ENCODE results near the gene NAIF1.
A peak's percentile ranks its signal among the peaks of the same experiment; 100 is the strongest.
"Not testable (repeated sequence)": the region's sequence is repeated elsewhere in the genome, so short reads cannot be mapped to it uniquely, and the experiment has no call there.

The NAIF1 gene, protein sequence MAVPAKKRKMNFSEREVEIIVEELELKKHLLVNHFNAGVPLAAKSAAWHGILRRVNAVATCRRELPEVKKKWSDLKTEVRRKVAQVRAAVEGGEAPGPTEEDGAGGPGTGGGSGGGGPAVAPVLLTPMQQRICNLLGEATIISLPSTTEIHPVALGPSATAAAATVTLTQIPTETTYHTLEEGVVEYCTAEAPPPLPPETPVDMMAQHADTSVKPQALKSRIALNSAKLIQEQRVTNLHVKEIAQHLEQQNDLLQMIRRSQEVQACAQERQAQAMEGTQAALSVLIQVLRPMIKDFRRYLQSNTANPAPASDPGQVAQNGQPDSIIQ

DNA sequence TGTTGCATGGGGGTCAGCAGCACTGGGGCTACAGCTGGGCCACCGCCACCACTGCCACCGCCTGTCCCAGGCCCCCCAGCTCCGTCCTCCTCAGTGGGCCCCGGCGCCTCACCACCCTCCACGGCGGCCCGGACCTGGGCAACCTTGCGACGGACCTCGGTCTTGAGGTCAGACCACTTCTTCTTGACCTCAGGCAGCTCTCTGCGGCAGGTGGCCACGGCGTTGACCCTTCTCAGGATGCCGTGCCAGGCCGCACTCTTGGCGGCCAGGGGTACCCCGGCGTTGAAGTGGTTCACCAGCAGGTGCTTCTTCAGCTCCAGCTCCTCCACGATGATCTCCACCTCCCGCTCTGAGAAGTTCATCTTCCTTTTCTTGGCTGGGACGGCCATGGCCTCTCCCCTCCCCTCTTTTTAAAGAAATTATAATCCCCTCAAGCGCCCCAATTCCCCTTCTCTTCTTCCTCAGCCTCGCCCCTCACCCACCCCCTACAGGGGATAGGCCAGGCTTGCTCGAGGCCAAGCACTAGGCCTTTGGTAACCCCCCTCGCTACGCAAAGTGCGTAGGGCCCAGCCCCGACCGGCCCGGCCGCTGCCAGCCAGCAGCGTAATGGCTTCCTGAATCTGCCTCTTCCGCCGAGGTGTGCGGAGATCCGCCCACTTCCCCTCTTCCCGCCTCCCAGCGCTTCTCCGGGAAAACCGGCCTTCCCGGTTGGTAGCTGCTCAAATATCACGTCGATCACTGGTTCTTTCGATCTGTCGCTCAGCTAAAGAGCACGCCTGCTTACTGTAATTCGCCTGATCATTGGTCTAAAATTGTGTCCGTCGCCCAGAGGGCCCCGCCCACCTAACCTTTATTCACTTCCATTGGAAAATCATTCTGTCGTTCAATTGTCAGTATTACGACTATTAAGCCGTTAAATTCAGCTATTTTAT is at the start of gene NAIF1:
Gene NAIF1 (minus strand): TSS at position 608 of the 932 bp plus-strand sequence. CDS start 219 bp downstream, at position 389.
- TF ChIP-seq GATA1 (IDR thresholded peaks at IDR 0.05; ENCODE audit: low read depth, low read length) (no peak), POLR2A (IDR thresholded peaks at IDR 0.05; ENCODE audit: low read length) (peak; percentile 3)
- peak; percentile 99 for DNase-seq

DNA sequence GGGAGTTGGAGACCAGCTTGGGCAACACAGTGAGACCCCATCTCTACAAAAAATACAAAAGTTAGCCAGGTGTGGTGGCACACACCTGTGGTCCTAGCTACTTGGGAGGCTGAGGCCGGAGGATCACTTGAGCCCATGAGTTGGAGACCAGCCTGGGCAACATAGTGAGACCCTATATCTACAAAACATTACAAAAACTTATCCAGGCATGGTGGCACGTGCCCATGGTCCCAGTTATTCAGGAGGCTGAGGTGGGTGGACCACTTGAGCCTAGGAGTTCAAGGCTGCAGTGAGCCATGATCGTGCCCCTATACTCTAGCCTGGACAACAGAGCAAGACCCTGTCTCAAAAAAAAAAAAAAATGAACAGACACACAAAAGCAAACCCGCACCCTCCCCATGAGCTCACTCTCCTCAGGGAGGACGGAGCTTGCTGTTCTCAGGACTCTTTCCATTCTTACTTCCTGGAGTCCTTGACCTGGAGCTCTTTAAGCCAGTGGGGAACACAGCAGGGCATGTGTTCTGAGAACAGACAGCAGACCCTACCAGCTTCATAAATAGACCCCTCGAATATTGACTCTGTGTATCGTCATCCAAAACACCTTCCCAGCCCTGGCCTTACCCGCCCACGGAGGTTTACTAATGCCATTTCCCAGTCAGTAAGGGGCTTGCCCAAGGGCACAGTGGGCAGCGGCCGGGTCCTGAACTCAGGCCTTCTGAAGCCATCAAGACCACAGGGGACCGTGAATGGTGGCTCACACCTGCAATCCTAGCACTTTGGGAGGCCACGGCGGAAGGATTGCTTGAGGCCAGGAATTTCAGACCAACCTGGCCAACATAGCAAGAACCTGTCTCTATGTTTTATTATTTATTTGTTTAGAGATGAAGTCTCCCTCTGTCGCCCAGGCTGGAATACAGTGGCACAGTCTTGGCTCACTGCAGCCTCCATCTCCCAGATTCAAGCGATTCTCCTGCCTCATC is 49.3 kb upstream of the NAIF1 start:
- no peak for DNase-seq
- TF ChIP-seq POLR2A (IDR thresholded peaks at IDR 0.05; ENCODE audit: low read length) (no peak), GATA1 (IDR thresholded peaks at IDR 0.05; ENCODE audit: low read depth, low read length) (no peak)

DNA sequence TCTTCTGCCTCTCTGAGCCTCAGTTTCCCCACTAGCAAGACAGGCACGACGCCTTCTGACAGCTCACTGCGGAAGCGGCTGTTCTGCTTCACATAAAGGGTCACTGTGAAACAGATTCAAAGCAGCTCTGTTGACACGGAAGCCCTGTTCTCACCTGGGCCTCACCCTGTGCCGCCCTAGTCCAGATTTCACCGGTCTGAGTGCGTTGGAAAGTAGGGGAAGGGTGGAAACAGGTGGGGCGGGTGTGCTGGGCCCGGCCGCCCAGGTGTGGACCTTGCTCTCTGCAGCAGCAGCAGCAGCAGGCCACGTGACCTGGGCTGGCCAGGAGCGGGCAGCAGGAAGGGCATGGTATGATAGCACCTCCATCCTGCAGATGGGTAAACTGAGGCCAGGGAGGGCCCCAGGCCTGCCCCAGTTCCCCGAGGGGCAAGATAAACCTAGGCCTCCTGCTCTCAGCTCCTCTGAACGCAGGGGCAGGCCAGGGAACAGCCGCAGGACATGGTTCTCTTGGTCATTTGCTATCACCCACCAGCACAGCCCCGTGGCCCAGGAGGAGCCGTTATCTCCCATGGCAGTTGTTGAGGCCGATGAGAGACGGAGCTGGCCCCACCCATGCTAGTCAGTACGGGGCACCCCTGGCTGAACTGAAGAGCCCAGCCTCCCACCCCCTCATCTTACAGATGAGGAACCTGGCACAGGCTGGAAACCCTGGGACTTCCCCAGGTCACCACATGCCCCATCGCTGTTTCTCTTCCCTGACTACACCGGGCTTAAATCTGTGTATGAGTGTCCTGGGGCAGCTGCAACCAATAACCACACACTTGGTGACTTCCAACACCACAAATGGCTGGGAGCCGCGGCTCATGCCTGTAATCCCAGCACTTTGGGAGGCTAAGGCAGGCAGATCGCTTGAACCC is 48.3 kb upstream of the NAIF1 start:
- peak; percentile 98 to 100 for DNase-seq
- TF ChIP-seq POLR2A (IDR thresholded peaks at IDR 0.05; ENCODE audit: low read length) (peak; percentile 14), GATA1 (IDR thresholded peaks at IDR 0.05; ENCODE audit: low read depth, low read length) (peak; percentile 96)

DNA sequence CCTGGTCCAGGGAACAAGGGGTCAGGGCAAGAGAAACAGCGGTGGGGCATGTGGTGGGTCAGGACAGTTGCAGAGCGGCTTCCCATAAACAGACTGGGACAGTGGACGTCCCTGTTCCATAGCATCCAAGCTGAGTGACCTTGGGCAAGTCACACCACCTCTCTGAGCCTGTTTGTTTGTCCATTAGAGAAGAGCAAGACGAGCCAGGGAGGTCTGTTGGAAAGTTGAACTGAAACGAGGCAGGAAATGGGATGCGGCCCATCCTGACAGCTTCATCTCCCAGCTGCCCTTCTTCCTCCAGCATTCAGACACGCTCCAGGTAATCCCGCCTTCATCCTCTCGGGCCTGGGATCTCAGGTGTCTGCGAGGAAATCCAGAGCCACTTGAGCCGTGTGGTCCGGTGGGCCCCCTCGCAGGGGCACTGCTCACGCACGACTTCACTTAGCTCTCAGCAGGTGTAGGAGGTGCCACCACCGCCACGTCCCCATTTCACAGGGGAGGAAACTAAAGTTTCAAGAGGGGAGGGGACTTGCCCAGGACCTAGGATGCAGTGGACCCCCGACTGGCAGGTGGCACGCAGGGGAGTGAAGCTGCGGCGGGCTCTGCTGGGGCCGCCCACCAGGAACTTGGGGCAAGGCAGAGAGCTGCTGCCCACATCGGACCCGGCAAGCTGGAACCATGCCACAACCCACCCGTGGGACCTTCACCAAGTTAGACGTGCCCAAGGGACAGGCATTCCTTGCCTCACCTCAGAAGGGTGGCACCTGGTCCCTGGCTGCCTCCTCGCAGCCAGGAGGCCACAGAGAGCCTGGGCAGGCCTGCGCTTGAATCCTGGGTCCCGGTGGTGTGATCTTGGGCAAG is 47.4 kb upstream of the NAIF1 start:
- no peak for DNase-seq
- TF ChIP-seq POLR2A (IDR thresholded peaks at IDR 0.05; ENCODE audit: low read length) (no peak), GATA1 (IDR thresholded peaks at IDR 0.05; ENCODE audit: low read depth, low read length) (no peak)

DNA sequence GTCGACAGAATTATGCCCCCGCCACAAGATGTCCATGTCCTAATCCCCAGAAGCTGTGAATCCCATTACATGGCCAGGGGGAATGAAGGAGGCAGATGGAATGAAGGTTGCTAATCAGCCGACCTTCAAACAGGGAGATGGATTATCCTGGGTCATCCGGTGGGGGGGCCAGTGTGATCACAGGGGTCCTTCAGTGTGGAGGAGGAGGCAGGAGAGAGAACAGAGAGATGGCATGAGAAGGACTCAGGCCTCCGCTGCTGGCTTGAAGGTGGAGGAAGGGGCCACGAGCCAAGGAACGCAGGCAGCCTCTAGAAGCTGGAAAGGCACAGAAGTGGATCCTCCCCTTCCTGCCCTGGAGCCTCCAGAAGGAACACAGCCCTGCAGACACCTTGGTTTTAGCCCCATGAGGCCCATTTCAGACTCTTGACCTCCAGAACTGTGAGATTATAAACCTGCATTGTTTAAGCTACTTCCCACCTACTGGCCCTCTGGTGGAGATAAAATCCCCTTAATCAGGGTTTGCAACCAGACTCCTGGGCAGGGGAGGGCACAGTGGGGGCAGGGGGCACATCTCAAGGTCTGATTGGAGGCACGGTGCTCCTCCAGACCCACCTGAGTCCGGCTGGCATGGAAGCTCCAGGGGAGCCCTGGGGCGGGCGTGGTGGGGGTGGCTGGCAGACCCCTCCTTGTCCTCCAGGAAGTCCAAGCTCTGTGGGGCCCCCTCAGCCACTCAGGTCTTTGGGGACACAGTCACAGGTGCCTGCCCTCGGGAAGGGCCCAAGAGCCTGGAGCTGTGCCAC is 46.6 kb upstream of the NAIF1 start:
- no peak for TF ChIP-seq POLR2A (IDR thresholded peaks at IDR 0.05; ENCODE audit: low read length)
- no peak for TF ChIP-seq GATA1 (IDR thresholded peaks at IDR 0.05; ENCODE audit: low read depth, low read length)
- DNase-seq, result no peak

DNA sequence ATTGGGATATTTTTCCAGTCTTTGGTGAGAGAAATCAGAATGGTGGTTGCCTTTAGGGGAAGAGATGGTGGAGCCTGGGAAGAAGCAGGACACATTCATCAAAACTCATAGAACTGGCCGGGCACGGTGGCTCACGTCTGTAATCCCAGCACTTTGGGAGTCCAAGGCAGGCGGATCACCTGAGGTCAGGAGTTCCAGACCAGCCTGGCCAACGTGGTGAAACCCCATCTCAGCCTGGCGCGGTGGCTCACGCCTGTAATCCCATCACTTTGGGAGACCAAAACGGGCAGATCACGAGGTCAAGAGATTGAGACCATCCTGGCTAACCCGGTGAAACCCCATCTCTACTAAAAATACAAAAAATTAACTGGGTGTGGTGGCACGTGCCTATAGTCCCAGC is 44.6 kb upstream of the NAIF1 start:
- not testable (repeated sequence) for DNase-seq

DNA sequence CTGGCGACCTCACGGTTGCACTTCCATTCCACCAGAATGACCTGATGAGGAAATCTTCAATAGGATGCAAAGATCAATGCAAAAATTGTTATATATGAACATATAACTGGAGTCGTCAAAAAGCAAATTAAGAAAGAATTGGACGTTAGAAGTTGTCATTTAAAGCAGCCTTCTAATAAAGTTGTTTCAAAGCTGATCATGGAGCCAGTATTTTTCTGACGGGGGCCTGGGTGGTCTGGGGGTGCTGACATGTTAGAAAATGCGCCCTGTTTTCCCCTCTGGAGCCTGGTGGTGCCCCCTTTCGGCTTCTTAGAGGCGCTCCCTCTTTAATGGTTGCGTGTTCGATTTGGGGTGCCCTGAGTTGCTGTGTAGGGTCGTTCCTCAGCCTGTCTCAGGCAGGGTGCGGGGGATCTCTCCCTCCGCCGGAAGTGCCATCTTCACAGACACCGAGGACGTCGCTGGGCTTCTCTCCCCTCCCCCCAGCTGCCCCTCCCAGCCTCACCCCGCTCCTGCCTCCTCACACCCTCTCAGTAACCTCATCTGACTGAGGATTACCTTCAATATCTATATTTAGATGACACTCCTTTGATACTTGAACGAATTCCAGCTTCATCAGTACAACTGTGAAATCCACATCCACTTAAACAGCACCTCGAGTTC is 42.1 kb upstream of the NAIF1 start:
- no peak for DNase-seq
- TF ChIP-seq POLR2A (IDR thresholded peaks at IDR 0.05; ENCODE audit: low read length), result no peak
- no peak for TF ChIP-seq GATA1 (IDR thresholded peaks at IDR 0.05; ENCODE audit: low read depth, low read length)

DNA sequence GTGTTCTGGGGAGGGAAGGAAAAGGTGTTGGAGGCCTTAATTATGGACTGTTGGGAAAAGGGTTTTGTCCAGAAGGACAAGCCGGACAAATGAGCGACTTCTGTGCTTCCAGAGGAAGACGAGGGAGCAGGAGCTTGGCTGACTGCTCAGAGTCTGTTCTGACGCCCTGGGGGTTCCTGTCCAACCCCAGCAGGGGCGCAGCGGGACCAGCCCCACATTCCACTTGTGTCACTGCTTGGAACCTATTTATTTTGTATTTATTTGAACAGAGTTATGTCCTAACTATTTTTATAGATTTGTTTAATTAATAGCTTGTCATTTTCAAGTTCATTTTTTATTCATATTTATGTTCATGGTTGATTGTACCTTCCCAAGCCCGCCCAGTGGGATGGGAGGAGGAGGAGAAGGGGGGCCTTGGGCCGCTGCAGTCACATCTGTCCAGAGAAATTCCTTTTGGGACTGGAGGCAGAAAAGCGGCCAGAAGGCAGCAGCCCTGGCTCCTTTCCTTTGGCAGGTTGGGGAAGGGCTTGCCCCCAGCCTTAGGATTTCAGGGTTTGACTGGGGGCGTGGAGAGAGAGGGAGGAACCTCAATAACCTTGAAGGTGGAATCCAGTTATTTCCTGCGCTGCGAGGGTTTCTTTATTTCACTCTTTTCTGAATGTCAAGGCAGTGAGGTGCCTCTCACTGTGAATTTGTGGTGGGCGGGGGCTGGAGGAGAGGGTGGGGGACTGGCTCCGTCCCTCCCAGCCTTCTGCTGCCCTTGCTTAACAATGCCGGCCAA is 41.3 kb upstream of the NAIF1 start:
- DNase-seq, result no peak
- no peak for TF ChIP-seq POLR2A (IDR thresholded peaks at IDR 0.05; ENCODE audit: low read length)
- TF ChIP-seq GATA1 (IDR thresholded peaks at IDR 0.05; ENCODE audit: low read depth, low read length), result no peak

DNA sequence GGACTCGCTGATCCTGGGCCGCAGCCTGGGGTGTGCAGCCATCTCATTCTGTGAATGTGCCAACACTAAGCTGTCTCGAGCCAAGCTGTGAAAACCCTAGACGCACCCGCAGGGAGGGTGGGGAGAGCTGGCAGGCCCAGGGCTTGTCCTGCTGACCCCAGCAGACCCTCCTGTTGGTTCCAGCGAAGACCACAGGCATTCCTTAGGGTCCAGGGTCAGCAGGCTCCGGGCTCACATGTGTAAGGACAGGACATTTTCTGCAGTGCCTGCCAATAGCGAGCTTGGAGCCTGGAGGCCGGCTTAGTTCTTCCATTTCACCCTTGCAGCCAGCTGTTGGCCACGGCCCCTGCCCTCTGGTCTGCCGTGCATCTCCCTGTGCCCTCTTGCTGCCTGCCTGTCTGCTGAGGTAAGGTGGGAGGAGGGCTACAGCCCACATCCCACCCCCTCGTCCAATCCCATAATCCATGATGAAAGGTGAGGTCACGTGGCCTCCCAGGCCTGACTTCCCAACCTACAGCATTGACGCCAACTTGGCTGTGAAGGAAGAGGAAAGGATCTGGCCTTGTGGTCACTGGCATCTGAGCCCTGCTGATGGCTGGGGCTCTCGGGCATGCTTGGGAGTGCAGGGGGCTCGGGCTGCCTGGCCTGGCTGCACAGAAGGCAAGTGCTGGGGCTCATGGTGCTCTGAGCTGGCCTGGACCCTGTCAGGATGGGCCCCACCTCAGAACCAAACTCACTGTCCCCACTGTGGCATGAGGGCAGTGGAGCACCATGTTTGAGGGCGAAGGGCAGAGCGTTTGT is 40.5 kb upstream of the NAIF1 start:
- no peak for DNase-seq
- no peak for TF ChIP-seq GATA1 (IDR thresholded peaks at IDR 0.05; ENCODE audit: low read depth, low read length)
- TF ChIP-seq POLR2A (IDR thresholded peaks at IDR 0.05; ENCODE audit: low read length), result no peak

All from erythroblast (primary cell).